NCI-H1417 (cell line): ENCODE data around the gene CPXM2.

Experiments
- DNase-seq, 3 experiments: peaks; one replicate each; lab custom pipeline; 2025; lab: John Stamatoyannopoulos, UW

CPXM2 gene

DNA sequence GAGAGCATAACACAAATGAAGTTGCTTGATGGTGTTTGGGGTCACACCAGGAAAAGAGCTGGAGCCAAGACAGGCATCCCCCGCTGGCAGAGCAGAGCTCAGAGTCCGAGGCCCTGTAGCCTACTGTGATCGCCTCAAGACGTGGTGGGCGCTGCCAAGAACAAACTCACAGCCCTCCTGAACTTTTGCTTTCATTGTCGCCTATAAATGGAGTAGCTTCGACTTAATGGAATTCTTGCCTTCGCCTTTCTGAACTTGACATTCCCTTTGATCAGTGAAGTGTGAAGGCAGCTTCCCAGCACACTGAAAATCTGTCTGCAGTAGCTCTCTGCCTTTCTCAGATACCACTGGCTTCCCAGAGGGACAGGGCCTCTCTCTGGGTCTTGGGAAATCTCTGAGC lies 21.3 kb downstream of the CPXM2 start:
- DNase-seq: no peak

DNA sequence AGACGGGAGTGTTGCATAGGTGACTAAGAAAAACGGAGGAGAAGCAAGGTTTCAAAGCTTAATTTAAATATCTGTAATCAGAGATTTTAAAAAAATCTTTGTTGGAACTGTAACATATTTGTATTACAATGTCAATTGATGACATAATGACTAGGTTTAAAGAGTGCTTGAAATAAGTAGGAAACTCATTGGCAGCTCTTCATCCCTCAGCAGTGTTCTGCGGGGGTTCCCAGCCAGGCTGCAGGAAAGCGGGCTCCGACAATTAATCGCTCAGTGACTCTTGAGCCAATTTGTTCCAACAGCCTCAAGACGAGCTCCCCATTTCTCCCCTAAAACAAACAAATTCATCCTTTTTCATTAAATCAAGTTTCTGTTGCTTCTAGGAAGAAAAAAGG lies 22.6 kb downstream of the CPXM2 start:
- DNase-seq: peak in 2 of 3 experiments; percentile 6 to 63

DNA sequence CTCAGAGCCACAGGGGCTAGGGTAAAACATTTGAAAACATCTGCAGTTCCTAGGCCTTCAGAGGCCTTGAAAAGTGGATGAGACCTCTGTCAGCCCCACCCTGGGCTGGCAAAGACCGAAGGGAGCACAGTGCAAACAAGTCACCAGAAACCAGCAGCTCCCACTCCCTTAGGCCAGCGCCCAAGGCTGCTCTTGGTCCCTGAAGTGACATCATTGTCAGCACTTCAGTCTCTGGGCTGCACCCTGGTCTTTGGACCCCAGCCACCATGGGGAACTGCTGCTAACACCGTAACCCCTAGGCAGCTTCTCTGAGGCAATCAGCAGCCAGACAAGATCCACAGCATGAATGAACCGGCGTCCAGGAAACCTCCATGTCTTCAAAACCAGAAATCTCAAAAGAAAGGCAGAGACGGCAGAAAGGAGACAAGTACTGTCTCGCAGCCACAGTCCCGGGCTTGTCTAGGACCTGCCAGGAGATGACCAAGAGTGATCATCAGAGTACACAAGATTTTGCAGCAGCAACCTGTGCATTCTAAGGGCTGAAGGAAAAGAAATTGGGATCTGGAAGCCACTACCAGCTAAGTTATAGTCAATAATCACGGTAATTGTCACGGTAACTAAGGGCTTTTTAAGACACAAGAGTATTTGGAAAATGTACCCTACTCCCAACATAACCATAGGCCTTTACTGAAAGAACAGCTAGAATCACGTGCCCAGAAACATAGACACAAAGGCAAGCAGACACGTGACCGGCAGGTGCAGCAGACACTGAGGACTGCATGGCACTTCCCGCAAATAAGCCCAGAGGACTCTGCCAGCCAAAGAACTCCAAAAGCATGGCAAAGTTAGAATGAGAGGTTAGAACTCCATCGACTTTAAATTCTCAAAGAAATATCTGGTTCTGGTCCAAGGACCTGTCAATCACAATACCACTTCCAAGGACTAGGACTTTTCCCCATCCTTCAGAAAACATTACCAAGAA lies 23.3 kb downstream of the CPXM2 start:
- peak; percentile 31 to 73 (median 35) for DNase-seq

GRCh38 chr10:123865880-123866279 lies 25.7 kb downstream of the CPXM2 start:
- no peak for DNase-seq

DNA sequence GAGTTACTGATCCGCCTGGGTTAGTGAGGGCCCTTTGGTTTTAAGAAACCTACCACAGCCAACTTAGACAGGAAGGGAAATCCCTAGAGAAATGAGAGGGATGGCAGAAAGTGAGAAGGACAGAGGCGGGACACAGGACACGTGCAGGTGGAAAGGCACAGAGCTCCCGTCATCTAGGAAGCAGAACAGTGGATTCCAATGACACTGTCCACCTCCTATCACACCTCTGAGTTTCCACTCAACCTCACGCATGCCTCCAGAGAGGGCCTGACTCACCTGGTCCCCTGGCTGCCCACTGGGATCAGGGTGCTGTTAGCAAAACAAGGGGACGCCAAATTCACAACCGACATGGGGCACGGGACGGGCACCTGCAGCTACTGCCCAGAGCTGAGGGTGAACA lies 26.3 kb downstream of the CPXM2 start:
- no peak for DNase-seq

DNA sequence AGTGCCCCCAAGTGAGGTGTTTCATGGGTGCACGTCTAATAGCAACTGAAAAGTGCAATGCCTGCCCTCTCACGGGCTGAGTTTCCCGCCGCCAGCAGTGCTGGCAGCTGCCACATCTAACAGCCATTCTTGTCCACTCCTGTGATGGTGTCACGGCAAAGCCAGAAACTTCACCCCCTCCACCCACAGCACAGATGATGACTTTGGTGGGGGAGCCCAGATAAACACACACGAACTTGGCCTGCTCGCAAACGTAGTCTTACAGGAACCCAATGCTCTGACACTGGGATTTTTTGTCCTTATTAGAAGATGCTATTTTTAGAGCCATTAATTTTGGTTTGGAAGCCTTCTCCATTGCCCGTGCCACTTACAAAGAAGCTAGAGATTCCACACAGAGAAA lies 26.7 kb downstream of the CPXM2 start:
- no peak for DNase-seq

- no peak for DNase-seq
Measured at GRCh38 chr10:123863721-123864482, 27.7 kb downstream of the CPXM2 start.

- DNase-seq: no peak
Measured at GRCh38 chr10:123863183-123863575, 28.4 kb downstream of the CPXM2 start.

DNA sequence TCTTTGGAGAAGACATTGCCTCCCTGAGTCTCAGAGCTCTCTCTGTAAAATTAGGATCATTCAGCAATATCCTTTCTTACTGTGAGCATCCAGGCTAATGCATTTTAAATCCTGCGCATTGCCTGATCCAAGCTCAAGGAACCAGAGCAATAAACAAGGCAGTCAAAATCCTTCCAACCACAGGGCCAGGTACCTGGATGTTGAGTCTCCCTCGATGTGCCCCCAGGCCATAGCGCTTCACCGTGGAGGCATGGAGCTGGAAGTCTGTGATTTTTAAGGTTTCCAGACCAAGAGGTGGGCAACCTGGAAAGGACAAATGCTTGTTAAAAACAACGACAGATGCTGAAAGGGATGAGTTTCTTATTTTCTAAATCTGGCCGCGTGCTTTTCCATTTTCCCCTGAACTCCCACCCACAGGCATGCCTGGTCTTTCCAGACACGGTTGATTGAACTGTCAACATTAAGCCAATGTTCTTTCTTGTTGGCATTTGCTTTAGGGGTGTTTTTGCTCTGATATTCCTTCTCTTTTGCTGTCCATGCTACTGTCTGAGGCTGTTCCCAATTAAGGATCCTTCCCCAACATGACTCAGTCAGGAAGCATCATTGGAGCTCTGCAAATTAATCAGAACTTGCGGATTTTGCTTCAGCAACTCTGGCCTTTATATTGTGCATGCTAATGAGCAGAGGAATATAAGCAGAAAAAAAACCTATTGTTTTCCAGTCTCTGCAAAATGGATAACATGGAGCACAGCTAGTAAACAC lies 29.0 kb downstream of the CPXM2 start:
- DNase-seq: no peak

GRCh38 chr10:123860856-123861255 lies 30.8 kb downstream of the CPXM2 start:
- DNase-seq: no peak

- no peak for DNase-seq
Measured at GRCh38 chr10:123860209-123860608, 31.4 kb downstream of the CPXM2 start.

DNA sequence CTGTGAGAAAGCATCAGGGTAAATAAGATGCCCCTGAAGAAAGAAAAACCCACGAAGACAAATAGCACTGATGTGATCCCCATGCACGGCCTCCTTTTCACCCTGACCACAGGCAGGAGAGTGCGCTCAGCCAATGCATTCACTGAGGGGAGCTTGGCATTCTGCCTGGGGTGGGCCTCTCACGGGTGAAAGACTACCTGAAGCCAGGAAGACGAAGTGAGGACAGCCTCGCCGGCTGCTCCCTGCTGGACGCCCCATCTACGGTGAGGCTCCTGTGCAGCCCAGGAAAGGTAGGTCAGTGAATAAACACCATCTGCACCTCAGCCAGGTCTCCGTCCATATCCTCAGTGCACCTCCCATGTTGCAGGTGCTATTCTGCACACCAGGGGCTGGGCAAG lies 32.0 kb downstream of the CPXM2 start:
- DNase-seq: no peak

- DNase-seq: no peak
Measured at GRCh38 chr10:123858907-123859652, 32.5 kb downstream of the CPXM2 start.

DNA sequence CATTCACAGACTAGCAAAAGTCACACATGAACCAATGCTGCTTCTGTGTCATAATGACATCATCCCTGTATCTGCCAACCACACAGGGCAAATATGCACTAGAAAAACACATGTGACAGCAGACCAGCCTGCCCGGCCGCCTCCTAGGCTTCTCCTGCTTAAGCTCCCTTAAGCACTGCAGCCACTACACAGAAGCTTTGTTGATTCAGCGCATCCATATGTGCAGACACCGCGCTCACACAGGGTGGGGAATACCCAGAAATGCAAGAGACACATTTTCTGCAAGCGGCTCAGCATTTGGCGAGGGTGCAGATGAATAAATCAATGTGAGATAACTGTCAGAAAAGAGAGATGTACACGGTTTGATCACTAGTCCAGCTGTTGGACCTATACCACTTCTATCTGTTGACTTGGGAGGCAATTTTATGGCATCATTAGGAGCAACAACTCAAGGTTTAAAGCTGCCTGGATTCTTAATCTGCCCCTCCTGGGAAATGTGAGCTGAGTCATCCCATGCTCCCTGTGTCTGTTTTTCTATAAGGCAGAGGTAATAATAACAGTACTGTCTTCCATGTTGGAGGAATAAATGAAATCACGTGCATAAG lies 33.4 kb downstream of the CPXM2 start:
- DNase-seq: peak in 2 of 3 experiments; percentile 12 to 31

DNA sequence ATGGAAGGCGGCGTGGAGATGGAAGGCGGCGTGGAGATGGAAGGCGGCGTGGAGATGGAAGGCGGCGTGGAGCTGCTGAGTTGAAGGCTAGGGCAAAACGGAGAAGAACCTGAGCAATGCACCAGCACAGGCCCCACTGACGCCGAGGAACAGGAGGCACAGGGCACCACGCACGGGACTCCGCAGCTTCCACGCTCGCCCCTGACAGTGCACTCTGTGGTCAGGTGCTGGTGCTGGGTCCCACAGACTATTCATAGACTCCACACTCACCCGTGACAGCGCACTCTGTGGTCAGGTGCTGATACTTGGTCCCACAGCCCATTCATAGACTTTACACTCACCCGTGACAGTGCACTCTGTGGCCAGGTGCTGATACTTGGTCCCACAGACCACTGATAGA lies 34.0 kb downstream of the CPXM2 start:
- no peak for DNase-seq

GRCh38 chr10:123855008-123855684 lies 36.5 kb downstream of the CPXM2 start:
- DNase-seq: no peak

DNA sequence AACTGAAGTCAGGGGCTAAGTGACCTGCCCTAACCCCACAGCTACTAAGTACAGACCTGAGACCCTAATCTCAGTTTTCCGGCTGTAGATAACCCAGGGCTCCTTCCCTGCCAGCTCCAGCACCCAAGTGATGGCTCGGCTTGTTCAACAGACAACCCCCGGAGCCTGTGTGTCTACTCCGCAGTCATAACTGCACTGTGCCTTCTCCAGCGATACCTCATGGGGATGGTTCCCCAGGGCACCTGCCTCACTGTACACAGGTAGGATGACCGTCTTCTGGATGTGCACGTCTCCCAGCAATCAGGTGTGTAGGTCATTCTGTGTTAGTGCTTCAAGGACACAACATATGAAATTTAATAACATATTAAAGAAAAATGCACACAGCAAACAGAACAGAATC lies 37.1 kb downstream of the CPXM2 start:
- DNase-seq: no peak

DNA sequence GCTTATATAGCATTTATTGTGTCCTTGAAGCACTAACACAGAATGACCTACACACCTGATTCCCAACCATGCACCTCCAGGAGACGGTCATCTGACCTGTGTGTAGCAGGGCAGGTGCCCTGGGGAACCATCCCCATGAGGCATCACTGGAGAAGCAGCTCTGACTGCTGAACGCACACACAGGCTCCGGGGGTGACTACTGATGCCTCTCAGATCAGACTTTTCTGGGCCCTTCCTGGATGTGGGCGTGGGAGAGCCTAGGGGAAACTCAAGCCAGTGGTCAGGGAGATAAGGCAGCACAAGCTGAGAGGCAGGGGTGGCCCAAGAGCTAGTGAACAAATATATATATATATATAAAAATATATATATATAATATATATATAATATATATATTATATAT lies 37.6 kb downstream of the CPXM2 start:
- DNase-seq: no peak

GRCh38 chr10:123852411-123852951 lies 39.1 kb downstream of the CPXM2 start:
- no peak for DNase-seq
